ENCODE data around the gene LZTR1. TPM values are rescaled to one million over a fixed set of nuclear protein-coding genes. Genes with fewer than 3 reads are reported as not detected.
A peak's percentile ranks its signal among the peaks of the same experiment; 100 is the strongest.

The LZTR1 gene
- total RNA-seq, 1 donor from 2014 or later: 87.0 TPM

DNA sequence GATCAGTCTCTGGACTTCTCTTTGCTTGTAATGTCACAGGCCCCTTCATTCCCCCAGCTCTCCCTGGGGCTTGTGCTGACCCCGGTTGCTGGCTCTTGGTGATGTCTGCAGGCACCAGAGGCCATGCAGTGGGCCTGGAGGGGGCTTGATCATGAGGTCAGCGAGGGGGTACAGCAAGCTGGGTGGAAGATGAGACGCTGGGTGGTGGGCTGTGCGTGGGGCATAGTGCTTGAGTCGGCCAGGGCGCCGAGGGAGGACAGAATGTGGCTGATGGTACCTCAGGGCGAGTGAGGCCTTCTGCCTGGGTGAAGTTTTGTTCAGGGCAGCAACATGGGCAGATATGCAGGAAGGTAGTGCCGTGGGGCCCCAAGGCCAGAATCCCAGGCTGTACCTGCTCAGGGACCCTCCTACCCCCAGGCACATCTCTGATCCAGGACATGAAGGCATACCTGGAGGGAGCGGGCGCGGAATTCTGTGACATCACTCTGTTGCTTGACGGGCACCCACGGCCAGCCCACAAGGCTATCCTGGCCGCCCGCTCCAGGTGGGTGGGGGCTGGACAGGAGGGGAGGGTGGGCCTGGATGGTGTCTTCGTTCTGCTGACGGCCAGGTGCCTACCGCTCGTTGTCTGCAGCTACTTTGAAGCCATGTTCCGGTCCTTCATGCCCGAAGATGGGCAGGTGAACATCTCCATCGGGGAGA, 13.4 kb downstream of the LZTR1 start:
- no peak overlapping the region for H3K4me3 Mint-ChIP-seq (ENCODE audit: unreplicated experiment)
- peaks cover 7% of the 10 kb centered on the region for H3K4me1 Mint-ChIP-seq (ENCODE audit: low read depth)
- H3K27ac Mint-ChIP-seq (ENCODE audit: unreplicated experiment): no peak overlapping the region
- TF ChIP-seq, protein P1, sequence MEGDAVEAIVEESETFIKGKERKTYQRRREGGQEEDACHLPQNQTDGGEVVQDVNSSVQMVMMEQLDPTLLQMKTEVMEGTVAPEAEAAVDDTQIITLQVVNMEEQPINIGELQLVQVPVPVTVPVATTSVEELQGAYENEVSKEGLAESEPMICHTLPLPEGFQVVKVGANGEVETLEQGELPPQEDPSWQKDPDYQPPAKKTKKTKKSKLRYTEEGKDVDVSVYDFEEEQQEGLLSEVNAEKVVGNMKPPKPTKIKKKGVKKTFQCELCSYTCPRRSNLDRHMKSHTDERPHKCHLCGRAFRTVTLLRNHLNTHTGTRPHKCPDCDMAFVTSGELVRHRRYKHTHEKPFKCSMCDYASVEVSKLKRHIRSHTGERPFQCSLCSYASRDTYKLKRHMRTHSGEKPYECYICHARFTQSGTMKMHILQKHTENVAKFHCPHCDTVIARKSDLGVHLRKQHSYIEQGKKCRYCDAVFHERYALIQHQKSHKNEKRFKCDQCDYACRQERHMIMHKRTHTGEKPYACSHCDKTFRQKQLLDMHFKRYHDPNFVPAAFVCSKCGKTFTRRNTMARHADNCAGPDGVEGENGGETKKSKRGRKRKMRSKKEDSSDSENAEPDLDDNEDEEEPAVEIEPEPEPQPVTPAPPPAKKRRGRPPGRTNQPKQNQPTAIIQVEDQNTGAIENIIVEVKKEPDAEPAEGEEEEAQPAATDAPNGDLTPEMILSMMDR (IDR thresholded peaks at IDR 0.05): no peak
- no peak for DNase-seq (ENCODE audit: low spot score)
- no peaks in the 10 kb centered on the region for H3K9me3 Mint-ChIP-seq (ENCODE audit: low read depth)
- H3K36me3 Mint-ChIP-seq (ENCODE audit: low read depth): peaks cover 3% of the 10 kb centered on the region
- H3K27me3 Mint-ChIP-seq (ENCODE audit: low read depth): no peaks in the 10 kb centered on the region

DNA sequence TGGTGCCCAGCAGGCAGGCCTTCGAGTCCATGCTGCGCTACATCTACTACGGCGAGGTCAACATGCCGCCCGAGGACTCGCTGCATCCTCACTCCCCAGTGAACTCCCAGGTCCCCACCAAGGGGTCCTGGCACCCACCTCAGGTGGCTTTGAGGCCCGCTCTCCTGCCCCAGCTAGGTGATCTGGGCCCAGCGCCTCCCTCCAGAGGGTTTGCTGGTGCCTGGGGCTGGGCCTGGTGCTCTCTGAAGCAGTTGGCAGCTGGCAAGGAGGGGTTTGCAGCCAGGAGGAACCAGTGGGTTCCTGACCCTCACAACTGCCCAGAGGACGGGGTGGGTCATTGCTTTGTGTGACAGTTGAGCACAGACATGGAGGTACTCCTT, 13.9 kb downstream of the LZTR1 start:
- TF ChIP-seq, protein P1 (IDR thresholded peaks at IDR 0.05): no peak
- Mint-ChIP-seq H3K27ac (ENCODE audit: unreplicated experiment) (no peak overlapping the region), H3K36me3 (ENCODE audit: low read depth) (peaks cover 3% of the 10 kb centered on the region), H3K9me3 (ENCODE audit: low read depth) (no peaks in the 10 kb centered on the region), H3K27me3 (ENCODE audit: low read depth) (no peaks in the 10 kb centered on the region), H3K4me1 (ENCODE audit: low read depth) (peaks cover 12% of the 10 kb centered on the region), H3K4me3 (ENCODE audit: unreplicated experiment) (no peak overlapping the region)
- peak; percentile 88 for DNase-seq (ENCODE audit: low spot score)

GRCh38 chr22:20996598-20997535, 14.8 kb downstream of the LZTR1 start:
- H3K9me3 Mint-ChIP-seq (ENCODE audit: low read depth): no peaks in the 10 kb centered on the region
- peaks cover 3% of the 10 kb centered on the region for H3K36me3 Mint-ChIP-seq (ENCODE audit: low read depth)
- TF ChIP-seq, protein P1 (IDR thresholded peaks at IDR 0.05): no peak
- H3K27ac Mint-ChIP-seq (ENCODE audit: unreplicated experiment): no peak overlapping the region
- peak; percentile 88 for DNase-seq (ENCODE audit: low spot score)
- H3K4me1 Mint-ChIP-seq (ENCODE audit: low read depth): peaks cover 17% of the 10 kb centered on the region
- no peaks in the 10 kb centered on the region for H3K27me3 Mint-ChIP-seq (ENCODE audit: low read depth)
- no peak overlapping the region for H3K4me3 Mint-ChIP-seq (ENCODE audit: unreplicated experiment)

- Mint-ChIP-seq H3K9me3 (ENCODE audit: low read depth) (no peaks in the 10 kb centered on the region), H3K4me3 (ENCODE audit: unreplicated experiment) (no peak overlapping the region), H3K27me3 (ENCODE audit: low read depth) (no peaks in the 10 kb centered on the region), H3K27ac (ENCODE audit: unreplicated experiment) (peak overlapping the region; percentile 49), H3K4me1 (ENCODE audit: low read depth) (peaks cover 19% of the 10 kb centered on the region), H3K36me3 (ENCODE audit: low read depth) (peaks cover 3% of the 10 kb centered on the region)
- TF ChIP-seq, protein P1 (IDR thresholded peaks at IDR 0.05): no peak
- no peak for DNase-seq (ENCODE audit: low spot score)
Measured at GRCh38 chr22:20997536-20998257, 15.6 kb downstream of the LZTR1 start.
